ENCODE measurements around the gene LRCH1. TPM values are rescaled to one million over a fixed set of nuclear protein-coding genes. Genes with fewer than 3 reads are reported as not detected.

LRCH1 gene
- total and polyA plus RNA-seq, 4 donors: 2.6 to 6.6 (median 3.4) TPM

GRCh38 chr13:46555722-46556417 lies 2.9 kb downstream of the LRCH1 start (continued):
- TF ChIP-seq TAF1 (conservative IDR thresholded peaks at IDR 0.05): no peak

GRCh38 chr13:46556418-46556779 lies 3.4 kb downstream of the LRCH1 start:
- H3K4me3 ChIP-seq (ENCODE audit: low read depth in 1 of 3, low read length in 3 of 3): no peak overlapping the region
- no peak for DNase-seq (ENCODE audit: low spot score)
- H3K36me3 ChIP-seq (ENCODE audit: control insufficient read depth in 4 of 4, insufficient read depth in 3 of 4, low read depth in 1 of 4, low read length in 3 of 4): no peaks in the 10 kb centered on the region
- H3K27me3 ChIP-seq (ENCODE audit: control insufficient read depth in 4 of 4, insufficient read depth in 4 of 4, low read length in 3 of 4): no peaks in the 10 kb centered on the region
- peaks cover 2 to 31% (median 14%) of the 10 kb centered on the region in 4 donors for H3K4me1 ChIP-seq (ENCODE audit: control insufficient read depth in 4 of 4, insufficient read depth in 4 of 4, low read length in 3 of 4)
- H3K27ac ChIP-seq (ENCODE audit: low read depth in 1 of 2, low read length in 2 of 2): no peak overlapping the region
- WGBS: 87% methylated on average over 6 of the region's 6 CpGs
- no peak overlapping the region for H3K9ac ChIP-seq (ENCODE audit: low read depth in 1 of 2, low read length in 2 of 2)
- TF ChIP-seq ATF3 (IDR thresholded peaks at IDR 0.05) (no peak), FOXA2 (IDR thresholded peaks at IDR 0.05) (no peak), EGR1 (IDR thresholded peaks at IDR 0.05; ENCODE audit: low read depth in 2 of 2) (no peak), NR2F2 (IDR thresholded peaks at IDR 0.05) (no peak), GABPA (IDR thresholded peaks at IDR 0.05 in 1 of 2, conservative IDR thresholded peaks at IDR 0.05 in 1 of 2) (no peak), TAF1 (conservative IDR thresholded peaks at IDR 0.05) (no peak), RAD21 (IDR thresholded peaks at IDR 0.05) (no peak), JUND (IDR thresholded peaks at IDR 0.05) (no peak)
- no peaks in the 10 kb centered on the region for H3K9me3 ChIP-seq (ENCODE audit: control insufficient read depth in 4 of 4, low read length in 3 of 4)

GRCh38 chr13:46559272-46559805 lies 6.4 kb downstream of the LRCH1 start:
- no peak overlapping the region for H3K4me3 ChIP-seq (ENCODE audit: low read depth in 1 of 3, low read length in 3 of 3)
- H3K27me3 ChIP-seq (ENCODE audit: control insufficient read depth in 4 of 4, insufficient read depth in 4 of 4, low read length in 3 of 4): no peaks in the 10 kb centered on the region
- no peaks in the 10 kb centered on the region for H3K9me3 ChIP-seq (ENCODE audit: control insufficient read depth in 4 of 4, low read length in 3 of 4)
- 85% methylated on average over 2 of the region's 2 CpGs for WGBS
- no peak for TF ChIP-seq FOXA1 (IDR thresholded peaks at IDR 0.05)
- TF ChIP-seq SP1 (IDR thresholded peaks at IDR 0.05): no peak
- no peak for TF ChIP-seq REST (IDR thresholded peaks at IDR 0.05)
- no peak for TF ChIP-seq YY1 (IDR thresholded peaks at IDR 0.05)
- no peak for TF ChIP-seq MAX (IDR thresholded peaks at IDR 0.05)
- H3K27ac ChIP-seq (ENCODE audit: low read depth in 1 of 2, low read length in 2 of 2): no peak overlapping the region
- H3K4me1 ChIP-seq (ENCODE audit: control insufficient read depth in 4 of 4, insufficient read depth in 4 of 4, low read length in 3 of 4): peaks cover 0 to 19% (median 7%) of the 10 kb centered on the region in 4 donors
- H3K9ac ChIP-seq (ENCODE audit: low read depth in 1 of 2, low read length in 2 of 2): no peak overlapping the region
- no peaks in the 10 kb centered on the region for H3K36me3 ChIP-seq (ENCODE audit: control insufficient read depth in 4 of 4, insufficient read depth in 3 of 4, low read depth in 1 of 4, low read length in 3 of 4)
- DNase-seq (ENCODE audit: low spot score): no peak
